SK-N-DZ (cell line): ENCODE measurements around the gene RNU4-1.

Experiments
- DNase-seq: peaks from one replicate; pipeline ENCODE4 v3.0.0-alpha.2; 2015; ENCODE audit warnings: low spot score

Gene RNU4-1

GRCh38 chr12:120290609-120291305, 2.3 kb downstream of the RNU4-1 start:
- DNase-seq: peak; percentile 64

DNA sequence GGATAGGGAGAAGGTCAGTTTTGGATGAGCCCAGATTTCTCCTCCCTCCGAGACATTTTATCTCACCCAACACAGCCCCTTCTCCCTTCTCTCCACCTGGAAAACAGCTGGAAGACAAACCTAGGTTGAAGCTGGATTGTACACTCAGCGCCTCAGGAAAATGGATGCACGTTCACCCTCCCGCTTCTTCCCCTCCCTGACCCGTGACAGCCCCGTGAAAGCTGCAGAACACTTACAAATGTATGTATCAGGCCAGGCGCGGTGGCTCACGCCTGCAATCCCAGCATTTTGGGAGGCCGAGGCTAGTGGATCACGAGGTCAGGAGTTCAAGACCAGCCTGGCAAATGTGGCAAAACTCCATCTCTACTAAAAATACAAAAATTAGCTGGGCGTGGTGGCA, 5.5 kb downstream of the RNU4-1 start:
- DNase-seq: no peak

DNA sequence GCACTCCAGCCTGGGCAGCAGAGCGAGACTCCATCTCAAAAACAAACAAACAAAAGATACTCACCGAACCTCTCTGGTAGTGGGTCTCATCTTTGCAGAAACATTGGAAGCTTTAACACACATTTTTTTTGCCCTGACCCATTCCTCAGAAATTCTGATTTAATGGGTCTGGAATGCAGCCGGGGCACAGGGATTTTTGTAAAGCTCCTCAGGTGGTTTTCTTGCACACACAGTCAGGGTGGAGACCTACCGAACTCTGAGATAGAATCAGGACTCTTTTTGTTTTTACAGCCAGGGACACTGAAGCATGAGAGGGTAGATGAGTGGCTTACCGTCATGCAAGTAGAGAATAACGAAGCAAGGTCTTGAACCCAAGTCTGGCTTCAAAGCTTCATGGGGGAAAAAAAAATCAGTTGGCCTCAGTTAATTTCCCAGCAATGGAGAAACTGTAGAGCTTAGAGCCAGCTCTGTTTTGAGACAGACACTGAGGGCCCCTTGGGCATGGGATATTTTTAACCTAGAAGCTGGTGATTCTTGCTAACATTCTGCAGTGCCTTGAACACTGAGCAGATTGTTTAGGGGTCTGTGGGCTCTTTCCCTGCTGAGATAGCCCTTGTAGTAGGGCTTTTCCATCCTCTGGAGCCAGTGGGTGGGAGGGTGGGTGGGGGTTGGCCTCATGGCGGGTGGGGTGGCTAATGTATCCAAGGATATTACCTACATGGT, 6.1 kb downstream of the RNU4-1 start:
- DNase-seq: no peak

GRCh38 chr12:120284381-120284780, 8.7 kb downstream of the RNU4-1 start:
- DNase-seq: no peak

- DNase-seq: no peak
These were observed 9.7 kb downstream of the RNU4-1 start for GRCh38 chr12:120283318-120283717.

DNA sequence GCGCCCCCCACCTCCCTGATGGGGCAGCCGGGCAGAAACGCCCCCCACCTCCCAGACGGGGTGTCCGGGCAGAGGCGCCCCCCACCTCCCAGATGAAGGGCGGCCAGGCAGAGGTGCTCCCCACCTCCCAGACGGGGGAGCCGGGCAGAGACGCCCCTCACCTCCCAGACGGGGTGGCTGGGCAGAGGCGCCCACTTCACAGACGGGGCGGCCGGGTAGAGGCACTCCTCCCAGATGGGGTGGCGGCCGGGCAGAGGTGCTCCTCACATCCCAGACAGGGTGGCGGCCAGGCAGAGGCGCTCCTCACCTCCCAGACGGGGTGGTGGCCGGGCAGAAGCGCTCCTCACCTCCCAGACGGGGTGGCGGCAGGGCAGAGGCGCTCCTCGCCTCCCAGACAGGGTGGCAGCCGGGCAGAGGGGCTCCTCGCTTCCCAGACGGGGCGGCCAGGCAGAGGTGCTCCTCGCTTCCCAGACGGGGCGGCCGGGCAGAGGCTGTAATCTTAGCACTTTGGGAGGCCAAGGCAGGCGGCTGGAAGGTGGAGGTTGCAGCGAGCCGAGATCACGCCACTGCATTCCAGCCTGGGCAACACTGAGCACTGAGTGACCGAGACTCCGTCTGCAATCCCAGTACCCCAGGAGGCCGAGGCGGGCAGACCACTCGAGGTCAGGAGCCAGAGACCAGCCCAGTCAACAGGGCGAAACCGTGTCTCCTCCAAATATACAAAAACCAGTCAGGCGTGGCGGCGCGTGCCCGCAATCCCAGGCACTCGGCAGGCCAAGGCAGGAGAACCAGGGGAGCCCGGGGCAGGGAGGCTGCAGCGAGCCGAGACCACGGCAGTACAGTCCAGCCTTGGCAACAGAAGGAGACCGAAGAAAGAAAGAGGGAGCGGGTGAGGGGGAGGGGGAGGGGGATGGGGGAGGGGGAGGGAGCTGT, 14.6 kb downstream of the RNU4-1 start:
- DNase-seq: no peak

DNA sequence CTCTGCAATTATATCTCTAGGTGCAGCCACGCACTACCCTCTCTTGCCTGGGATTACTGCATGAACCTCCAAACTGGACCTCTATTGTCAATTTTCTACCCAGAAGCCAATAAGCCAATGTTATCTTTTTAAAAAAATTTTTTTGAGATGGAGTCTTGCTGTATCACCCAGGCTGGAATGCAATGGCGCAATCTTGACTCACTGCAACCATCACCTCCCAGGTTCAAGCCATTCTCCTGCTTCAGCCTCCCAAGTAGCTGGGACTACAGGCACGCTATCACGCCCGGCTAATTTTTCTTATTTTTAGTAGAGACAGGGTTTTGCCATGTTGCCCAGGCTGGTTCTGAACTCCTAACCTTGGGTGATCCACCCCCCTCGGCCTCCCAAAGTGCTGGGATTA, 16.3 kb downstream of the RNU4-1 start:
- no peak for DNase-seq

DNA sequence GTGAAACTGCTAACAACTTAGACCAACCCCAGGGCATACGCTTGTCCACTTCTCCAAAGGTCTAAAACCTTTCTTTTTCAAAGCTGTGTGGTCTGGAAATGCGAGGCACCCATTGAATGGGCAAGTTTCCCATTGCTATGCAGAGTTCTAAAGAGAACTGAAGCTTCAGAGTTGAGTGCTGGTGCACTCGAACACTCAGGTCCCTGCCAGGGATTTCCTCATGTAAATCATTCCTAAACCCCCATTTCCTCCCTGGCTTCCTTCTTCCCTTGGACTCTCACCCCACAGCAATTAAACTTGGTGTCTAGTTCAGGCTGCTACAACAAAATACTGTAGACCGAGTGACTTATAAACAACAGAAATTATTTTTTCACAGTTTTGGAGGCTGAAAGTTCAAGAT, 25.3 kb downstream of the RNU4-1 start:
- DNase-seq: no peak

- no peak for DNase-seq
These were observed 26.7 kb downstream of the RNU4-1 start for GRCh38 chr12:120266180-120266870.

DNA sequence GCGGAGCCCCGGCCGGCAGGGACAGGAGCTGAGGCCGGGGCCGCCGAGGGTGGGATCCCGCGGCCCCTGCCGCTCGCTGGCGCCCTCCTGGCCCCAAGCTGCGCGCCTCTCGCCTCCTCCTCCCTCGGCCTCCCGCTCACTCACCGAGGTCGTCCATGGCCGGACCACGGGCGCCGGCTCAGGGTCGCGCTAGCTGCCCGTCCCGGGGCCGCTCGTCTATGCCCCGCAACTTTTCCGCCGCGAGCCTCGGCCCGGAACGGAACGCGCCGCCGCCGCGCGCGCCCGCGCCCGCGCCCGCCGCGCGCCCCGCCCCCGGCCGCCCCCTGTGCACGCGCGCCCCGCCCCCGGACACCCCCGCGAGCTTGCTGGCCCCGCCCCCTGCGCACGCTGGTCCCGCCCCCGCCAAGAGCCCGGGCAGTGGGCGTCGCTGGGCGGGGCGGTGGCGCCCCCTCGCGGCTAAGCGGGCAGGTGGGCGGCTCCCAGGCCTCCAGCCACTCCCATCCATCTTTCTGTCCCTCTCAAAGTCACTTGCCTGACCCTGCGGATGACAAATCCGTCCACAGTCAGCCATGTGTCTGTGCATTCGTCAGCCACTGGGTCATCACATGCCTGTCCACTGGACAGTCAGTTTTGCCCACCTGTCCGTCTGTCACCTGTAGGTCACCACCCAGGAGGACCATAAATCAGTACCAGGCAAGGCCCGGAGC, 27.4 kb downstream of the RNU4-1 start, which contains the start of gene PXN:
TSS of gene PXN (minus strand) at position 258 of the 707 bp plus-strand sequence. CDS start at position 157, 101 bp downstream.
- DNase-seq: peak; percentile 71

DNA sequence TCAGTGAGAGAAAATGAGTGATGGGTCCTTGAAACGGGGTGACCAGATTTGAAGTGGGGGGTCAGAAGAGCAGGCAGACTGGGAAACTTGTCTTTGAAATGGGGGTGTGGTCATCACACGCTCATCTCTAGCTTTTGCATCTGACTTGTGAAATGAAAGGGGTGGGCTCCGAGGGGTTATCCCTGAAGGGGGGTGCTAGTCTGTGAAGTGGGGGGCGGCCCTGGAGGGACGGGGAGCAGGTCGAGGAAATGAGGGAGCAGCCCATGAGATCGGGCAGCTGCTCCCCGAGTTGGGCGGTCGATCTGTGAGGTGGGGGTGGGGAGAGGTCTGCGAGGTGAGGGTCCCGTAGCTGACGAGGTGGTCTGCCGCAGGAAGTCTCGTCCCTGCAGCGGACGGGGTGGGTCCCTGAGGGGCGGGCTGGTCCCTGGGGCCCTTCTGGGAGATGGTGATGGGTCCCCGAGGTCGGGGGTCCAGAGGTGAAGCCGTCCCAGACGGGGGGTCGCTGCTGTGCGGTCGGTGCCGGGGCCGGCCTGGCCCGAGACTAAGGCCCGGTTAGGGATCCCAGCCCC, 28.0 kb downstream of the RNU4-1 start:
- DNase-seq: no peak

- no peak for DNase-seq
These were observed 28.7 kb downstream of the RNU4-1 start for GRCh38 chr12:120264086-120264903.

- no peak for DNase-seq
These were observed 29.3 kb downstream of the RNU4-1 start for GRCh38 chr12:120263748-120264085.

GRCh38 chr12:120262852-120263747, 29.9 kb downstream of the RNU4-1 start:
- no peak for DNase-seq

GRCh38 chr12:120261951-120262851, 30.8 kb downstream of the RNU4-1 start:
- no peak for DNase-seq

GRCh38 chr12:120260607-120261006, 32.4 kb downstream of the RNU4-1 start:
- no peak for DNase-seq

DNA sequence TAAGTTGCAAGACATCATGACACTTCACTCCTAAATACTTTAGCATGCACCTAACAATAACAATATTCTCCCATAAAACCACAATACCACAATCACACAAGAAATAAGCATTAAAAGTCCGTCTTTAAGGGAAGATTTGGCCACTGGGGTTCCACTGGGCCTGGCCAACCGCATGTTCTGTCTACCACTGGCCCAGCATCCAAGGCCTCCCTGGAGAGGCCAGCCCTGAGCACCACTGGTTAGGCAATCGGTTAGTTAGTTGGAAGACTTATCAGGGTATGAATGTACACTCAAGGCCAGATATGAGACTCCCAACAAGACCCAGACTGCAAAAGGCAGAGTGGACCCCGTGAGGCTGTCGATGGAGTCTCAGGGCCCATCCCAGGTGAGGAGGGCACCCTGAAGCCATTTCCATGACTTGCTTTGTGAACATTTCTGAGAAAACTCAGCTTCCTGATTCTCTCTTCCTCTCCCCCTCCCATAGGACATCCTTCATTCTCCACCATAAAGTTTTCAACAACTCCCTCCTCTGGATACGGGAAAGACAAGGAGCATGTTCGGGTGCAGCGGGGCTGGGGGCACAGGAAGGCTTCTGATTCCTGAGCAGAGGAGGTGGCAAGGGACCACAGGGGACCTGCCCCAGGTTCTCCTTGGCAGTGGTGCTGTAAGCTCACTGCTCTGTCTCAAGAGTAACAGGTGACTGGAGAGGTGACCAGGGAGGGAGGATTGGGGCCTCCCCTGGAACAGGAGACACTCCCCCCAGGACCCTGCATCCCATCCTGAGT, 33.4 kb downstream of the RNU4-1 start:
- DNase-seq: no peak
